GM15510 (cell line): ENCODE data around the gene TMEM39B.

ENCODE experiments used
- POLR2A ChIP-seq: IDR thresholded peaks from 3 replicates; pipeline ENCODE4 v1.6.1; 2011; ENCODE audit warnings: borderline replicate concordance; ENCODE audit not compliant: insufficient read length; ENCODE audit errors: extremely low read depth

The TMEM39B gene

DNA sequence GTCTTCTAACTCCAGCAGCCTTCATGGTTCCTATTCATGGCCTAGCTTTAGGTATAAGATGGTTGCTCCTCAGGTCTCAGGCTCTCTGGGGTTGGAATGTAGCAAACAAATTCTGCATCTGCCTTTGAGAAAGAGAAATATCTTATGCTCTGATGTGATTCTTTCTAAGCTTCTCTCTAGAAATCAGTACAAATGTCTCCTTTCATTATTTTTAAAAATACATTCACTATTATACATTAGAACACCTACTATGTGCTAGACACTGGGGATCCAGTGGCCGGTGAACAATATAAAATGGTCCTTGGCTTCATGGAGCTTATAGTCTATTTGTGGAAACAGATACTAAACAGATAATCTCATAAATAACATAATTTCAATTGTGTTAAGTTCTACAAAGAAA, 16.1 kb upstream of the TMEM39B start:
- no peak for TF ChIP-seq POLR2A

DNA sequence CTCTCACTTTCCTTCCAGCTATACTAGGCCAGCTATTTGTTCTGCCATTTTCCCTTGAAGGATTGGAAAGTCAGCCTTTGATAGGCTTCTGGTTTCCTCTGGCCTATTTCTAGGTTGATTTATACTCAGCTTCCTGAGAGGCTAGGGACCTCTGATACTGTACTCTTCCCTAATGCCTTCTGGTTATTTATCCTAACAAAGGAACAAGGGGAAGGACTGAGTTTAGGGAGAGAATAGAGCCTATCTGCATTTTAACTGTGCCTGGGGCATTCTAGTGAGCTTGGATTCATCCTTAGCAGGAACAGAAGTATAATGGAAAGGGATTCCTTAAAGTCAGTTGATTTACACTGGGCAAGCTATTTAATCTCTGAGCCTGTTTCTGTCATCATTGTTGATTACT, 11.8 kb upstream of the TMEM39B start:
- no peak for TF ChIP-seq POLR2A

DNA sequence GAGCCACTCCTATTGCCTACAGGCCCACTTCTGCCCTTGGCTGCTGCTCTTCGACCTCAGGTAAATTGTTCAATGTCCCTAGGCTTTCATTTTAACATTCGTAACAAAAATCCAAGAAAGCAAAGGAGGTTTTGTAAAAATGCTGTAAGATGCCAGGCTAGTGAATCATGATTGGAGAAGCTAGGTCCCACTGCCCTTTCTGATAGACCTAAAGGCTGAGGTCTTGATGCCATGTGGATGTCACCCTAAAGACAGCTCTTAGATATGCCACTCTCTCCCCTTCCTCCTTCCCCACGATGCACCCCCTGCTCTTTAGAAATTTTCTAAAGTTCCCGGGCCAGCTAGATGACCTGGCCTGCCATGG, 9.9 kb upstream of the TMEM39B start:
- peak; percentile 1 for TF ChIP-seq POLR2A

DNA sequence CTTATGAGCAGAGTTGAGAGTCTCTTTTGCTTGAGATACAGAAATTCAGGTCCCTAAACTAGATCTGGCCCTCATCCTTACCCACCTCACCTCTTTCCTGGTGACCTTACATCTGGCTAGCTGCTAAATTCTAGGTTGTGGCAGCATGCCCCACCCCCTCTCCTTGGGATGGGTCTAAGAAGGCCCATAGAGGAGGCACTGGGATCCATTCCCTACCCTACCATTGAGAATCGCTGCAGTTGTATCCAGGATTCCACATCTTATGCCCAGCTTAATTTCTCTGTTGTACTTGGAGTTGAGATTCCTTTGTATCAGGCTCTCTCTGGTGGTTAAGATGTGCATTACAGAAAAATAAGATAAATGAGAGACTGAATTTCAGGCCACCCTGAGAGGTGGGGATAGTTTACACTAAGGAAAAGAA, 9.5 kb upstream of the TMEM39B start:
- TF ChIP-seq POLR2A = no peak

DNA sequence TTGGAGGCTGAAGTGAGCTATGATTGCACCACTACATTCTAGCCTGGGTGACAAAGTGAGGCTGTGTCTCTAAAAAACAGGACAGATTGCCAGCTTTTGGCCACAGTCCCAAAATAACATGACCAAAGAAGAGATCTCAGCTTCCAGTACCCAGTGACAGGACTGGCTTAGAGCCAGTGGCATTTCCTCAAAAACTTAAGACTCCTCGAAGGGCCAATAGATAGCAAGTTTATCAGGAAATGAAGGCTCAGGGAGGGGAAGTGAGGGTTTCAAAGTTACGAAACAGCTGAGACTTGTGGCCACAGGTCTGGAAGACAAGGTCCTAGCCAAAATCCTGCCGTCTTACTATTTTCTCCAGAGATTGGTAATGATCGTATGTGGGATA, 6.3 kb upstream of the TMEM39B start:
- TF ChIP-seq POLR2A = no peak

DNA sequence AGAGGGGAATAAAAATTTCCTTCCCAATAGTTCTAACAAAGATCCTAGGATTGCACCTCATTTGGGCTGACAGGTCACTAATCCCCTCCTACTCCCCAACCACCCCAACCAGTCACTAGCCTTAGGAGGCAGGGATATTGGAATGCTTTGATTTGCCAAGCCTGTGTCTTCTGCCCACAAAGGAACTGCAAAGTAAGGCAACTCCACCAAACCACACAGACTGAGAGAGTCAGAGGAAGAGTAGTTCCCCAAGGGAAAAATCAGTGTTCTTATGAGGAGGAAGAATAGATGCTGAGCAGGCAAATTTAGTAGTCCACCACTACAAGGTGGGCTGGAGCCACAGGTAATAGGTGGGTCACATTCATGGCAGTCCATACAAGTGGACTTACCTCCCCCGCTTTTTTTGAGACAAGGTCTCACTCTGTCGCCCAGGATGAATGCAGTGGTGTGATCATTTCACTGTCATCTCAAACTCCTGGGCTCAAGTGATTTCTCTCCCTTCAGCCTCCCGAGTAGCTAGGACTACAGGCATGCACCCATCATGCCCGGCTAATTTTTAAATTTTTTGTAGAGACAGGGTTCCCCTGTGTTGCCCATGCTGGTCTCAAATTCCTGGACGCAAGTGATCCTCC, 3.7 kb upstream of the TMEM39B start:
- TF ChIP-seq POLR2A = no peak

DNA sequence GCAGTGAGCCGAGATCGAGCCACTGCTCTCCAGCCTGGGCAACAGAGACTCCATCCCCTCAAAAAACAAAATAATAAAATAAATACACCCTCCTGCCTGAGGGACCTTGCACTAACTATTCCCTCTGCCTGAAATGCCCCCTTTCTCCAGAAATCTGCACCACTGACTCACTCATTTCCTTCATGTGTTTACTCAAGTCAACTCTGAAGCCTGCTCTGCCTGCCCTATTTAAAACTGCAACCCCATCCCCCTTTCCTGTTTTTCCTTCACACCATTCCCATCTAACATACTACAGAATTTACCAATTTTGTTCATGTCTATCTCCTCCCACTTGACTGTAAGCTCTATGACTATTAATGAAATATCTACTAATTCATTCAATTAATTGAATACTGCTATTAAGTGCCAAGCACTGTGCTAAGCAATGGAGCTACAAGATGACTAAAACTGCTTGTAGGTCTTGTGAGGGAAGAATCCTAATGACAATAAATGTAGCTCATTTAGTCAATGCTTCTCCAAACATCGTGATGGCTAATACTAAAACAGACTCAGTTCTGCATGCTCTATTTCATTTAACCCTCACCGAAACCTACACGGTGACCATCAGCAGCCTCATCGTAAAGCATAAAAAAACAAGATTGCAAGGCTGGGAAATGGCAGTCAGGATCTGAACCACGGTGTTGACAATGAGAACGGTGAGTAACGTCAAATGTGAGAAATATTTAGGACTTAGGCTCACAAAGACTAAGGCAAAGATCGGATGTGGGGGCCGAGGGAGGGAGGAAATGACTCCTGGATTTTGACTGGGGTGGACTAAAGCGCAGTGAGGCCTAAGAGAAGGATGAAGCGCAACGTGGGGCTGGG, 749 bp upstream of the TMEM39B start:
- no peak for TF ChIP-seq POLR2A

DNA sequence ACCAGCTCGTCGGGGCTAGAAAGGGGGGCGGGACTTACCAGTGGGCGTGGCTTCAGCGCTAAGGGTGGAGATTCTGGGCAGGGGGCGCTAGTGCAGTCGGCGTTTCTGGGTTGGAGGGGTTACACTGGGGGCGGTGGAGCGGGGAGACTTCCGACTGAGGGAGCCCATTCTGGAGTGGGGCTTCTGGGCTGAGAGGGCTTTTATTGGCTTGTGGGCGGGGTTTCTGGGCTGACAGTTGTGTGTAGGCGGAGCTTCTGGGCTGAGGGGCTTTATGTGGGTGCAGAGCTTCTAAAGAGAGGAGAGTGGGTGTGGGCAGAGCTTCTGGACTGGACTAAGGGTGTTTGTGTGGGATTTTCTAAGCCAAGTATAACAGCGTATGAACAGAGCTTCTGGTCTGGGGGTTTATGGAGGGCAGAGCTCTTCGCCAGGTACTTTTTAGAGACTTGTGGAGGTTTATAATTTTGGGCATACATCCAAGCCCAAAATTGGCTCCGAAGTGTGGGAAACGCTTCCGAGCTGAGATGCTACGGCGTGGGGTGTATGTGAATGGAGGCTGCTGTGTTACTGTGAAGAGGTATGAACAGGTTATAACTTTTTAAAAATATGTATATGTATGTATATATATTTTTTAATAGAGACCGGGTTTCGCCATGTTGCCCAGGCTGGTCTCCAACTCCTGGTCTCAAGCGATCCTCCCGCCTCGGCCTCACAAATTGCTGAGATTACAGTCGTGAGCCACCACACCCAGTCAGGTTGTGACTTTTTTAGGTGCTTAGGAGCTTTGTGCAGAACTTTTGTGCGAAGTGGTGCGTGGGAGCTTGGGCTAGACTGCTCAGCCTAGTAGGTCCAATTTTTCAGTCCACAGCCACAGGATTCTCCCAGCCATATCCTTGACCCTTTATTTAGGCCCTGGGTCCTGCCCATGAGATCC, 825 bp downstream of the TMEM39B start:
- no peak for TF ChIP-seq POLR2A

DNA sequence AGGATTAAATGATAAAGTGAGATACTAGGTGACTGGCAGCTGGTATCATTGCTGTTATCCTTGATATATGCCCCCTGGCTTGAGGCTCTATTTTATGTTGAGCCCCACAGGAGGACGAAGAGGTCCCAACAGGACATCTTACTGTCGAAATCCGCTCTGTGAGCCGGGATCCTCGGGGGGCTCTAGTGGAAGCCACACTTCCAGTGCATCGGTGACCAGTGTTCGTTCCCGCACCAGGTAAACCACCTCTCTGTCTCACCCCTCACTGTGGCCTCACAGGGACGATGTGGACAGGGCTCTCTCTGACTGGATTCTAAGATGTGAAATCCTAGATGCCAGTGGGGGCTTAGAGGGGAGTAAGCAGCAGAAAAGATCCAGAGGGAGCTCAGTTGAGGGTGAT, 2.1 kb downstream of the TMEM39B start:
- TF ChIP-seq POLR2A = no peak

DNA sequence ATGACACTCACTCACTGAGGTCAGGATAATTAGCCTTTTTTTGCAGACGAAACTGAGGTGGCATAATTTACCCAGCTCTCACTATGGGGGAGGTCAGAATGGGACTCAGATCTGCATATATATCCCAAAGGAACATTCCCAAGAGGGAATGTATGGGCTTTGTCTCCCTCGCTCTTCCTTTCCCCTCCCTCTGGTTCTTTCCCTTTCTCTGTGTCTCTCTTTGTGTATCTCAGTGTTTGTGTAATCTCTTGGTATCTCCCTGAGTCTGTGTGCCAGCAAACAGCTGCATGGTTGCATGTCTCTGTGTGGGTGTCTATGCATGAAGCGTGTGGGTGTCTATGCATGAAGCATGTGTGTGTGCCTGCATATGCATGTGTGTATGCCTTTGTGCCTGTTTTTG, 4.7 kb downstream of the TMEM39B start:
- TF ChIP-seq POLR2A = no peak

DNA sequence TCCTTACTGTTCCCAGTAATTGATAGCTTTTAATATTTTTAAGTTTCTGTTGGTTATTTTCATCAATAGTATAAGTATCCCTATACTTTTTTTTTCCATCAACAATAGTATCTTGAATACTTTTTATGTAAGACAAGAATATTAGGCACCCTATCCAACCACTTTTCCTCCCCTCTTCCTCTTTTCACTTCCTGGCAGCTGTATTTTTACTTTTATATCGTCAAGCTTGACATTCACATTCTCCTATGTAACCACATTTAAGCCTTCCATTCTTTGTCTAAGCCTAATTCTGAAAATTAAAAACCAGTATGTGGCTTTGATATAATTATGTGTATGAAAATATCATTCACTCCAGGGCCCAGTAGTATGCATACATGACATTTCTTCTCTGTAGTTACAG, 9.3 kb downstream of the TMEM39B start:
- TF ChIP-seq POLR2A = no peak

DNA sequence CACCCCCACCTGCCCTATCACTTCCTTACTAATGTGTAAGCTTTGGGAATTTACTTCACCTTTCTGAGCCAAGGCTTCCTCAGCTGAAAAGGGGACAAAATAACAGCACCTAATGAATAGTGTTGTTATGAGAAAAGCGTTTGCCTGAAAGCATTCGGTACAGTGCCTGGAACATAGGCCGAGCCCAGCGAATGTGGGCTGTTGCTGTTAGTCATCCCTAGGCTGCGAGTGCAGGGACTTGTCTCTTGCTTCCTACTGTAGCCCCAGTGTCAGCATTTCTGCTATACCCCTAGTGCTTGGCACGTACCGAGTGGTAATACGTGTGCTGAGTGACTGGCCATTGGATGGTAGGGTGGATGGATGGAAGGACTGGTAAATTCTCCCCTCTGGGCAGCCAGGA, 18.4 kb downstream of the TMEM39B start:
- TF ChIP-seq POLR2A = no peak

DNA sequence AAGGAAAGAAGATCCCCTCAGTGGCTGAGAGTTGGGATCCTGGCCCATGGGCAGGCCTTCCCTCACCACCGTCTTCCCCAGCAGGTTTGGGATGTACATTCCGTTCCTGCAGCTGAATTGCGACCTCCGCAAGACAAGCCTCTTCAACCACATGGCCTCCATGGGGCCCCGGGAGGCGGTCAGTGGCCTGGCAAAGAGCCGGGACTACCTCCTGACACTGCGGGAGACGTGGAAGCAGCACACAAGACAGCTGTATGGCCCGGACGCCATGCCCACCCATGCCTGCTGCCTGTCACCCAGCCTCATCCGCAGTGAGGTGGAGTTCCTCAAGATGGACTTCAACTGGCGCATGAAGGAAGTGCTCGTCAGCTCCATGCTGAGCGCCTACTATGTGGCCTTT, 18.9 kb downstream of the TMEM39B start:
- no peak for TF ChIP-seq POLR2A

DNA sequence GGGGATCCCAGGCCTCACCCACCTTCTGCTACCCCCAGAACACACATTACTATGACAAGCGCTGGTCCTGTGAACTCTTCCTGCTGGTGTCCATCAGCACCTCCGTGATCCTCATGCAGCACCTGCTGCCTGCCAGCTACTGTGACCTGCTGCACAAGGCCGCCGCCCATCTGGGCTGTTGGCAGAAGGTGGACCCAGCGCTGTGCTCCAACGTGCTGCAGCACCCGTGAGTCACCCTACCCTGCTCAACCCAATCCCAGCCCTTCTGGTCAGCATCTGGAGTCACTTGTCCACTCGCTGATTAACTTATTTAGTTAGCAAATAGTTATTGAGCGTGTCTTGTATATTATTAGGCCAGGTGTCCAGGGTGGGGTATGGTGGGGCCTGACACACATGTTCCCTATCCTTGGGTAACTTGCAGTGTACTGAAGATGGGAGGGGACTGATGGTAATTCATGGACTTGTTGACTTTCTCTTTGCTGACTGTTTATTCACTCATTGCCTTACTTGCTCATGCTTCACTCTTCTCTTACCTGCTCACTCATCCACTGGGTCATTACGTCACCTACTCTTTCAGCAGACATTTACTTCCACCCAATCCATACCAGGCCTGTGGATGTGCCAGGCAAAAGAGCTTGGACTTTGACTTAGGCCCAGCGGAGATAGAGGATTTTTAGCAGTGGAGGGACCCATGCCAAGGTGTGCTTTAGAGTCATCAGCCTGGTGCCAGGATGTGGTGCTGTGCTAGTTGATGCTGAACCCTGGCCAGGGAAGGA, 22.2 kb downstream of the TMEM39B start:
- no peak for TF ChIP-seq POLR2A

DNA sequence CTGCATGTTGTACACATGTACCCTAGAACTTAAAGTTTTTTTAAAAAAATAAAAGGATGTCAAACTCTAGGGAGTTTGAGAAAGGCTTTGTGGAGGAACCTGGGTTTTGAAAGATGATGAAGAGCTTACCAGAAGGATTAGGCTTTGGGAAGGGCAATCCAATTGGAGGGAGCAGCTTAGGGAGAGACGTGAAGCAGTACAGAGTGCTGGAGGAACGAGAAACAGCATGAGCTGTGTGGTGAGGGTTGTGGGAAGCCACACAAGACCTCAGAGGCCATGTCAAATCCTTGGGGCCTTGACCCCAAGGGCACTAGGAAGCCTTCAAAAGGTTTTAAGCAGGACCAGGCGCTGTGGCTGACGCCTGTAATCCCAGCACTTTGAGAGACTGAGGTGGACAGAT, 26.7 kb downstream of the TMEM39B start:
- TF ChIP-seq POLR2A = no peak

DNA sequence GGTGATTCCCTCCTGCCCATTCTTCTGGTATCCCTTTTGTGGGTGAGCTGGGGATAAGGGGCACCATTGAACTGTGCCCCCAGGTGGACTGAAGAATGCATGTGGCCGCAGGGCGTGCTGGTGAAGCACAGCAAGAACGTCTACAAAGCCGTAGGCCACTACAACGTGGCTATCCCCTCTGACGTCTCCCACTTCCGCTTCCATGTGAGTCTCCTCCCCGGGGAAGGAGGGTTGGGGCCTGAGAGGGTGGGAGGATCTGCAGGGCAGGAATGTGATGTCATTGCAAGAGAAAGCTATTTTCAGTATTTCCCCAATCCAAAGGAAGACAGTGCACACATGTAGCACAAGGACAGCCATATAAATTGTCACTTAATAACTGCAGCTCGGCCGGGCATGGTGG, 27.6 kb downstream of the TMEM39B start:
- TF ChIP-seq POLR2A = no peak
